SU-DHL-6 (cell line): Measurements from ENCODE around the gene NSUN4.

Experiments used
- CTCF ChIP-seq: fragments of 200-600 bp; sonication (generic); IDR thresholded peaks from one replicate; pipeline ENCODE4 v1.5.1; 2017; ENCODE audit warnings: antibody characterized with exemption, mild to moderate bottlenecking, low read length, moderate library complexity; ENCODE audit not compliant: insufficient read depth, poor library complexity, severe bottlenecking
- EZH2phosphoT487 ChIP-seq: fragments of 200-600 bp; sonication (generic), shearing (Covaris generic); conservative IDR thresholded peaks from 2 replicates; pipeline ENCODE4 v1.6.1; 2018; ENCODE audit warnings: mild to moderate bottlenecking, antibody characterized with exemption, low read length, moderate library complexity, mixed read lengths

- TF ChIP-seq CTCF (no peak), EZH2phosphoT487 (no peak)
Observed at GRCh38 chr1:46400421-46400820, 59.8 kb downstream of the NSUN4 start.
